GM13976 (cell line): Measurements from ENCODE around the gene TUB.

ENCODE experiments used
- DNase-seq: peaks from one replicate; pipeline ENCODE4 v3.0.0; 2012; ENCODE audit warnings: low spot score
- in situ Hi-C: fragments of 300-500 bp; cut with MboI; formaldehyde crosslinking; loops from one replicate; pipeline ENCODE4 v1.12.0; 2022; ENCODE audit warnings: low sequenced_read_pairs, mixed read lengths, inconsistent platforms; ENCODE audit not compliant: unreplicated experiment
- TF ChIP-seq, protein P1 (sequence below): IDR thresholded peaks from 2 replicates; pipeline ENCODE4 v1.5.1; 2012; ENCODE audit warnings: borderline replicate concordance, mild to moderate bottlenecking; ENCODE audit not compliant: insufficient read depth; ENCODE audit errors: extremely low read depth, missing control alignments, control extremely low read depth

TUB gene

DNA sequence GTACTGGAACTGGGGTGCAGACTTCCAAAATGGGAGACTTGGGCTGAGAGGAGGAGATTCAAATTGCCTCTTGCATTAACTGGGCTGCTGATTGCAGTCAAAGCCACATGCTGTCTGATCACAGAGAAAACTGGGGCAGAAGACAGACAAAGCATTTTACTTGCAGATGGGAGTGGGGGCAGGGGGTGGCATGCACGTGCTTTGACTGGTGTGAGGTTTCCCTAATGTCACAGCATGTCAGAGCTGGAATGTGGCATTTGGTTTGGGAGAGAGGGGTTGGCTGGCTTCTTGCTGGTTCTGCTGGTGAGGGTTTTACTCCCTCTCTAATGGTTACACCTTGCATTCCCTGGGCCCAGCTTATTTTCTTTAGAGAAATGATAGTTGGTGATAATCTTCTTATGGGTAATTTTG, 2.9 kb downstream of the TUB start:
- DNase-seq, result no peak
- TF ChIP-seq, protein P1, sequence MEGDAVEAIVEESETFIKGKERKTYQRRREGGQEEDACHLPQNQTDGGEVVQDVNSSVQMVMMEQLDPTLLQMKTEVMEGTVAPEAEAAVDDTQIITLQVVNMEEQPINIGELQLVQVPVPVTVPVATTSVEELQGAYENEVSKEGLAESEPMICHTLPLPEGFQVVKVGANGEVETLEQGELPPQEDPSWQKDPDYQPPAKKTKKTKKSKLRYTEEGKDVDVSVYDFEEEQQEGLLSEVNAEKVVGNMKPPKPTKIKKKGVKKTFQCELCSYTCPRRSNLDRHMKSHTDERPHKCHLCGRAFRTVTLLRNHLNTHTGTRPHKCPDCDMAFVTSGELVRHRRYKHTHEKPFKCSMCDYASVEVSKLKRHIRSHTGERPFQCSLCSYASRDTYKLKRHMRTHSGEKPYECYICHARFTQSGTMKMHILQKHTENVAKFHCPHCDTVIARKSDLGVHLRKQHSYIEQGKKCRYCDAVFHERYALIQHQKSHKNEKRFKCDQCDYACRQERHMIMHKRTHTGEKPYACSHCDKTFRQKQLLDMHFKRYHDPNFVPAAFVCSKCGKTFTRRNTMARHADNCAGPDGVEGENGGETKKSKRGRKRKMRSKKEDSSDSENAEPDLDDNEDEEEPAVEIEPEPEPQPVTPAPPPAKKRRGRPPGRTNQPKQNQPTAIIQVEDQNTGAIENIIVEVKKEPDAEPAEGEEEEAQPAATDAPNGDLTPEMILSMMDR, result no peak
- in situ Hi-C loops, result no loop called here

DNA sequence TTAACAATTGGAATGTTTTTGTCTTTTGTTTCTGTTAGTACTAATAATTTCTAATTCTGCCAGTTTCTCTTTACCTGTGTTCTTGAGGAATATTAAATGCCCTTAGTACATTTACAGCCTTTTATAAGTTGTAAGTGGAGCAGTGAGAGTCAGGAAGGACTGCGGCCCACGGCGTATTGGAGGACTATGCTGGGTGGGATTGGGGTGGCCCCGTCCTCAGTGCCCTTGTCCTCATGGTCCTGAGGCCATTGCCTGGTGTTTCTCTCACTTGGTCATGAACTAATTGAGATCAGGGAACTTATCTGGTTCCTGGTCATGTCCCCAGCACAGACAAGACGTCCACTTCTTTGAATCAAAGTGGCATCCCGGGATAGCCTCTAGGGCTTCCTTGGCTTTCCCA, 3.3 kb downstream of the TUB start:
- DNase-seq, result no peak
- in situ Hi-C loops, result no loop called here
- TF ChIP-seq, protein P1, result no peak

DNA sequence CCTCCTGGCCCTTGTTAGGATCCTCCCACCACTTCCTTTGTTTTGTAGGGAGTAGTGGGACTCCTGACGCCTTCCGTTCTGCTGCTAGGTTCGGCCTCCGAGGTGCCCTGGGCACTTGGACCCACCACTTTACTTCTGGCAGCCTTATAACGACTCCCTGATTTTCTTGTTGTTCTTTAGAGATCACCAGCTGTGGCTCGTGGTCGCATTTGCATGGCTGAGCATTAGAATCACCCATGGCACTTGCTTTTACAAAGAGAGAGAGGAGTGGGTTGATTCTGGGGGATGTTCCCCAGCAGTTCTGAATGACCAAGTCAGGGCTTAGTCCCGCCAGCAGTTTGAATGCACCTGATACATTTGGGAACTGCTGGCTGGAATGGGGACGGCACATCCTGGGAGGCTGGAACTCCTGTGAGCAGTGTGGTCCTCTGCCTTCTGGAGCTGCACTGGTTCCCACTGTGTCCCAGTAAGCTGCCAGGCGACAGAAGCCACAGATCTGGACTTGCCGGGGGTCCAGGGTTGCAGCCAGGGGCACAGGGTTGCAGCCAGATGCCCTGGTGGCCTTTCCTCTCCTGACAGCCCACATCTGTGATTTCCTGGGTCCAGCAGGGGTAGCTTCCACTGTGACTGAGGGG, 4.1 kb downstream of the TUB start:
- in situ Hi-C loops, result no loop called here
- TF ChIP-seq, protein P1, result no peak
- DNase-seq, result no peak

DNA sequence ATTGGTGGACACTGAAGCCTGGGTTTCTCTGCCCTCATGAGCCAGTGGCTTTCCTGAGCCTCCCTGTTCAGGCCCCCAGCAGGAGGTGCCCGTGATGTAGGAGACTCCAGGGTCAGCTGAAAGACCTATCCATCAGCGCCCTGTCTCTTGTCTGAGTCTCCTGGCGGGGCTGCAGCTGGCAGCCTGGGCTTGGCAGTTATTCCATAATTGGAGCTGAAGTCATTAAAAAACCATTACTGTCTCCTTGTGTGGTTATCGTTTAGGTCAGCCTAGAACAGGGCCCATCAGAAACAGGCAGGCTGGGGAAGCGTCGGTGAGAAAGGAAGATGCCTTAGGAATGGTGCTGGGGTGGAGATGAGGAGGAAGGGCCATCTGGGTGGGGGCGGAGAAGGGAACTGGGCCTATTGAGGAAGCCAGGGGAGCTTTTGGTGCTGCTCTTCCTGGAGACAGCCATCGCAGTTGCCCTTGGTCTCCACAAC, 5.0 kb downstream of the TUB start:
- in situ Hi-C loops, result no loop called here
- TF ChIP-seq, protein P1, result no peak

DNA sequence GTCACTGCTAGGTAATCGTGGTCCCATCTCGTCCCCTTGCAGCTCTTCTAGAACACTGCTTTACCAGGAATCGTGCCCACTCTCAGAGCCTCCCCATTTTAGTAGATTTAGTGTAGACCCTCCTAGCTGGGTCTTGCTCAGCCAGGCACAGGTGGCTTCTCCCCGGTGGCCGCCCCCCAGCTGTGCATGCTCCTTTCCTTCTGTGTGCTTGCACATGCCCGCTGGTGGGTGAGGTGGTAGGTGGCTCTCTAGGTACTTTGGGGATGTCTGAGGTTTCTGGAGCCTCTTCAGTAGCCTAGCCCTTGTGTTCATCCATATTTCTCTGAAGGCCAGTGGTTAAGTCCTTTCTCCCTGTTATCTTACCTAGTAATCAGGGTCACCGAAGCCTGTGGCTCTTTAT, 5.6 kb downstream of the TUB start:
- no peak for DNase-seq
- TF ChIP-seq, protein P1, result no peak
- in situ Hi-C loops, result no loop called here

More for the DNA sequence above, 5.0 kb downstream of the TUB start:
- DNase-seq, result no peak

DNA sequence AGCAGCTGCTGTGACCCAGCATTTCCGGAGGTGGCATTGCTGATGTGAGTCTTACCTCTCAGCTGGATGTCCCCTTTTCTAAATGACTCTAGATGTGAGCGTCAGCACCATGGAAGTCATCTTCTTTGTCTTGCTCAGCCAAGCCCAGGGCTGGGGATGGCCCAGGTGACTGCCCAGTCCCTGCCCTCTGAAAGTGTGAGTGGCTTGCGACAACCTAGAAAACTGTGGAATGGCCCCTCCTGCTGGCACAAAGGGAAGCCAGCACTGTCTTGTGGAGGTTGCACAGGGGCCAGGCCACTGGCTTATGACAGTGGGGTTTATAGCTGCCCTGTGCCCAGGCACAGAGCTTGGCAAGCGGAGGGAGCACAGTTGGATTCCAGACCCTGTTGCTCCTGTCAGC, 6.2 kb downstream of the TUB start:
- no peak for DNase-seq
- TF ChIP-seq, protein P1, result no peak
- in situ Hi-C loops, result no loop called here
